ENCODE measurements around the gene TDP1.

TDP1 gene

GRCh38 chr14:90039253-90040010 lies 83.7 kb downstream of the TDP1 start:
- no peak for DNase-seq (ENCODE audit: extremely low spot score, insufficient read length, low read depth)
- no peak for FAIRE-seq

GRCh38 chr14:90040411-90040810 lies 84.7 kb downstream of the TDP1 start:
- no peak for FAIRE-seq
- no peak for DNase-seq (ENCODE audit: extremely low spot score, insufficient read length, low read depth)

- FAIRE-seq (no peak), DNase-seq (ENCODE audit: extremely low spot score, insufficient read length, low read depth) (no peak)
Observed at GRCh38 chr14:90042496-90043252, 86.9 kb downstream of the TDP1 start.

DNA sequence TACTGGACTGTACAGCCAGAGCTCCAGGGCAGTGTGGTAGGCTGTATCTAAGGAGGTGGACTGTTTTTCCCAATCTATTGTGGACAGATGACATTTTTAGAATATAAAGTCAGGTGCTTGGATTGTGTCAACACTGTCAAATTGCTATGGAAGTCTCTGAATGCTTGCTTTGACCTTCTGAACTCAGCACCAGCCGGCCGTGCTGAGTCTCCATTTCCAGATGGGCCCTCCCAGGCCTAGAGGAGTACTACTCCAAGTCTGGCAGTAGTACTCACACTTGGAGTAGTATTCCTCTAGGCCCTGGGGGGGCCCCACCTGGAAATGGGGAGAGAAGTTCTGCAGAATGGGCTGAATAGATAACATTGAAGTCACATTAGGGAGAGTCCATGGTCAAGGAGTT lies 89.9 kb downstream of the TDP1 start:
- FAIRE-seq (no peak), DNase-seq (ENCODE audit: extremely low spot score, insufficient read length, low read depth) (no peak)

- DNase-seq (ENCODE audit: extremely low spot score, insufficient read length, low read depth) (no peak), FAIRE-seq (no peak)
Observed at GRCh38 chr14:90049390-90049789, 93.7 kb downstream of the TDP1 start.

DNA sequence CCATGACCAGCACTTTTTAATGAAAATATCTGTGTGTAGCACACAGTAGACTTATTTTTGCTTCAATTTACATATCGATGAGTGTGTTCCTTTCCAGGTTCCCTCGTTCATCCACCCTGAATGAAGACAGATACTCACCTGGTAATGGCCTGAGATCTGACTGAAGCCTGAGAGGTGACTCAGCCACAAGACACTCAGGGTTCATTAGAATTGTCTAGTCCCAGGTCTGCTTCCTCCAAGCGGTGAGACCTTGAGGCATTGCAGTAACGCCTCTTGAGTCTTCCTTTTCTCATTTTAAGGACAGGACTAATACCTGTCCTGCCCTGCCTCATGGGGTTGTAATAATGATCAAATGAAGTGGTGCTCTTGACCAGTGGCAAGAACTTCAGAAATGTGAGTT lies 94.5 kb downstream of the TDP1 start:
- FAIRE-seq (no peak), DNase-seq (ENCODE audit: extremely low spot score, insufficient read length, low read depth) (no peak)

- no peak for FAIRE-seq
Observed at GRCh38 chr14:90053044-90053443, 97.3 kb downstream of the TDP1 start.

GRCh38 chr14:90054803-90055202 lies 99.1 kb downstream of the TDP1 start:
- no peak for DNase-seq (ENCODE audit: extremely low spot score, insufficient read length, low read depth)
- no peak for FAIRE-seq

More at GRCh38 chr14:90053044-90053443, 97.3 kb downstream of the TDP1 start:
- DNase-seq (ENCODE audit: extremely low spot score, insufficient read length, low read depth), result no peak

- no peak for FAIRE-seq
- DNase-seq (ENCODE audit: extremely low spot score, insufficient read length, low read depth), result no peak
Observed at GRCh38 chr14:90056826-90057225, 101.1 kb downstream of the TDP1 start.

- FAIRE-seq (peak; percentile 62), DNase-seq (ENCODE audit: extremely low spot score, insufficient read length, low read depth) (no peak)
Observed at GRCh38 chr14:90058876-90059458, 103.2 kb downstream of the TDP1 start.

DNA sequence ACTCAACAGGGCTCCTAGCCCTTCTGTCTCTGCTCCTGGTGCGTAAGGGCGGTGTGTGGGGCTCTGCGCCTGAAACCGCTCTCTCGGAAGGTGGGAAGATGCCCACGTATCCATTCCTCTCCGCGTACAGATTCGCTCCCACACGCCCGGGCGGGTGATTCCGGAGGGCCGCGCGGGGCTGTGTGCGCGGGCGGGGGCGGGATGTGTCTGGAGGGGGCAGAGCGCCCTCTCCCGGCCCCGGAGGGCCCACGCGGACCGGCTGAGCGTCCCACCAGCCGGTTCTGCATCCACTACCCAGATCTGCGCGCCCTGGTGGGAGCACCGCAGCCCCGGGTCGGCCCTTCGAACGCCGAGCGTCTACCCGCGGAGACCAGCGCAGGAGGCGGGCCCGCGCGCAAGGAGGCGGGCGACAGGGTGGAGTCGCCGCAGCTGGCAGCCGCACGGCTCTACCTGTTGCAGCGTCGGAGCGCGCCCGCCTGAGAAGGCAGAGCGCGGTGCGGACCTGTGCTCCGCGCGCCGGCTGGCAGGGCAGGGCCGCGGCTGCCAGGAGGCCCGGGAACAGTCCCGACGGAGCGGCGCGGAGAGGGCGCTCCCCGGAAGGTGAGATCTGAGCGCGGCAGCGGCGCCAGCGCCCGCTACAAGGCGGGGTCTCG lies 104.7 kb downstream of the TDP1 start:
- FAIRE-seq (no peak), DNase-seq (ENCODE audit: extremely low spot score, insufficient read length, low read depth) (peak; percentile 28)

DNA sequence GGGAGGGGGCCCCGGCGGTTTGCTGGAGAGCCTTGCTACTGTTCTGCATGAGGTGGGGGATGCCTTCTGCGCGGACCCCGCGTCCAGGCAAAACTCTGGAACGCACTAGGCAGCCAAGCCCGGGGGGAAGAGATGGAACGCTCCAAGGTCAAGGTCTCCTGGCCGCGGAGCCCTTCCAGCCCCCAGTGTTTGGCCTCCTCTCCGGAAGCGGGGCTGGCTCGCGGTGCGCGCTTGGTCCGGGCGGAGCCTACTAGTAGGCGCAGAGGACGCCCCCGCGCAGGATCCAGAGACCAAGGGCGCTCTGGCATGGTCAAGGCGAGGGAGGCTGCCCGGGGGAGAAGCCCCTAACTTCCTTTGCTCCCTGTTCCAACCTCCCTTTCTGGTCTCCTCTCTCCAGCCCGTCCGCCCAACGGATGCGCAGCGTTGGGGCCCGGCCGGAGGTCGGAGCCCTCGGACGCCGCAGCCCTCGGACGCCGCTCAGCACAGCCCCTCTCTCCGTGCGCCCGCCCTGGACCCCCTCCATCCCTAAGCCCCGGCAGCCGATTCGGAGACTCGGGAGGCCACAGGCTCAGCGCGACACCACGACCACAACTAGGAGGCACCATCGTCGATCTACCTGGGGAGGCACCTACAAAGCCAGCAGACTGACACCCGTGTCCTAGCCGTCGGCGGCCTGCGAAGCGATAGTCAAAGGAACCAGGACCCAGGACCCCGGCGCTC lies 105.4 kb downstream of the TDP1 start:
- DNase-seq (ENCODE audit: extremely low spot score, insufficient read length, low read depth) (no peak), FAIRE-seq (no peak)

- FAIRE-seq, result no peak
Observed at GRCh38 chr14:90061685-90062126, 106.0 kb downstream of the TDP1 start, which contains the start of gene KCNK13. Gene KCNK13 (plus strand): TSS chr14:90061994. CDS start chr14:90062206, 212 bp downstream.

DNA sequence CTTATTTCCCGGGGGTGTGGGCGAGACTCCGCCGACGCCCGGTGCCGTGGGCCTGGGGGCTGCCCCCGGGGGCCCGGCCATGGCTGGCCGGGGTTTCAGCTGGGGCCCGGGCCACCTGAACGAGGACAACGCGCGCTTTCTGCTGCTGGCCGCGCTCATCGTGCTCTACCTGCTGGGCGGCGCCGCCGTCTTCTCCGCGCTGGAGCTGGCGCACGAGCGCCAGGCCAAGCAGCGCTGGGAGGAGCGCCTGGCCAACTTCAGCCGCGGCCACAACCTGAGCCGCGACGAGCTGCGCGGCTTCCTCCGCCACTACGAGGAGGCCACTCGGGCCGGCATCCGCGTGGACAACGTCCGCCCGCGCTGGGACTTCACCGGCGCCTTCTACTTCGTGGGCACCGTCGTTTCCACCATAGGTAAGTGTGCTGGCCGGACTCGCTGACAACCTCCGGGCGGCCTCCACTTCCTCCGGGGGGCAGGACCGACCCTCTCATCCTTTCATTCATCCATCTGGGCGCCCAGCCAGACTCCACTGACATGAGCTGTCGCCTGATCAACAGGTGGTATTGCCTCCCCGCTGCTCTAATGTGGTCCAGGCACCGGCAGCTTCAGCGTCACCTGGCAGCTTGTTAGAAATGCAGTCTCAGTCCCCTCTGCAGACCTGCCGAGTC lies 106.5 kb downstream of the TDP1 start:
- DNase-seq (ENCODE audit: extremely low spot score, insufficient read length, low read depth), result no peak
- no peak for FAIRE-seq

More at GRCh38 chr14:90061685-90062126, 106.0 kb downstream of the TDP1 start, which contains the start of gene KCNK13:
- no peak for DNase-seq (ENCODE audit: extremely low spot score, insufficient read length, low read depth)

- DNase-seq (ENCODE audit: extremely low spot score, insufficient read length, low read depth) (no peak), FAIRE-seq (no peak)
Observed at GRCh38 chr14:90062822-90063539, 107.3 kb downstream of the TDP1 start.

DNA sequence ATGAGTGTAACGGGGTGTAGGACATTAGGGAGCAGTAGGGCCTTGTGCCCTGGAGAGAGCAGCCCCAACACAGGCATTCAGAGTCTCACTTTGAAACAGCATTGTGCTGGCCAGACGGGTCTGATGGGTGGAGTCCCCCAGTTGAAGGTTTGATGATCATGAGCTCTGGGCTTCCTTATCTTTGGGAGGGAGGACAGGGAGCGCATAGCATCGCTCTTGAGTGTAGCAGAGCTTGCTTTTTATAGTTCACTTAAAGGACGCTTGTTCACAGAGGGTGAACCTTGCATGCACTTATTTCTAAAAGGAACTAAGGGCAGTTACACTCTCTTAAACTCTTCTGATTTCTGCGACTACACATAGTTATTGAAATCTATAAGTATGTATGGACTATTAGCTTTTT lies 116.6 kb downstream of the TDP1 start:
- FAIRE-seq (no peak), DNase-seq (ENCODE audit: extremely low spot score, insufficient read length, low read depth) (no peak)

- no peak for DNase-seq (ENCODE audit: extremely low spot score, insufficient read length, low read depth)
- no peak for FAIRE-seq
Observed at GRCh38 chr14:90079576-90079975, 123.8 kb downstream of the TDP1 start.

DNA sequence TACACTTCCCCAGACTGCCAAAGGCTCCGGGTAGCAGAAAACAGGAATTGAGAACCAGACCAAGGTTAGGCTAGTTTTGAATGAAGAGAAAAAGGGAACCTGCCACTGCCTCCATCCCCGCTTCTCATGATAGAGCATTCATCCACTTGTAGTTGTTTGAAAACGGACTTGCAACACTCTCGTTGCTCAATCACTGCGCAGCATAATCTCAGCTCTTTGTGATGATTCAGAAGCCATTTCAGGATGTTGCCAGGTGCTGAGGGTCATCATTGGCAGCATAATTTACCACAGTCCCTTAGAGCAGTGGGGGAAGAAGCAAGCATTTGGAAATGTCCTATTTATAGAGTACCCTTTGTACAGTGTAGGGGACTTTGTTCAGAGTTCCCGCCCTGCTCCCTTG lies 131.7 kb downstream of the TDP1 start:
- DNase-seq (ENCODE audit: extremely low spot score, insufficient read length, low read depth) (no peak), FAIRE-seq (no peak)

GRCh38 chr14:90088176-90088575 lies 132.4 kb downstream of the TDP1 start:
- FAIRE-seq, result no peak
- DNase-seq (ENCODE audit: extremely low spot score, insufficient read length, low read depth), result no peak
